Body of pancreas (tissue), 4 donors: ENCODE data around the gene RNF213. TPM values are rescaled to one million over a fixed set of nuclear protein-coding genes. Genes with fewer than 3 reads are reported as not detected.
A peak's percentile ranks its signal among the peaks of the same experiment; 100 is the strongest.

Source experiments
- ATAC-seq: fragments of 150-250 bp; one replicate; pipeline ENCODE4 v1.9.1; 2016
- DNase-seq, 4 donors: peaks; one replicate each; pipeline ENCODE4 v3.0.0-alpha.2; 2019
- H3K27ac ChIP-seq, 4 donors: fragments of 200-600 bp; sonication (generic); 1 replicate in 3 of 4; 2 replicates in 1 of 4; pipeline versions ENCODE4 v1.5.1 to v1.6.1; 2016 to 2019; ENCODE audit warnings: mild to moderate bottlenecking in 1 of 4, mixed read lengths in 1 of 4, moderate library complexity in 1 of 4
- H3K27me3 ChIP-seq, 2 donors: fragments of 200-600 bp; sonication (generic); one replicate each; pipeline ENCODE4 v1.6.0; 2016; ENCODE audit warnings: mild to moderate bottlenecking in 1 of 2
- H3K36me3 ChIP-seq, 2 donors: fragments of 200-600 bp; sonication (generic); replicated peaks in 1 of 2; 2 replicates each; pipeline ENCODE4 v1.5.1; 2016; ENCODE audit warnings: low read depth in 2 of 2; ENCODE audit not compliant: insufficient read depth in 1 of 2
- H3K4me1 ChIP-seq: fragments of 200-600 bp; sonication (generic); one replicate; pipeline ENCODE4 v1.6.0; 2016
- H3K4me3 ChIP-seq, 2 donors: fragments of 200-600 bp; sonication (generic); 1 replicate in 1 of 2; 2 replicates in 1 of 2; pipeline ENCODE4 v1.5.1; 2016 to 2019
- H3K9me3 ChIP-seq, 3 donors: fragments of 200-600 bp; sonication (generic); 1 replicate in 2 of 3; 2 replicates in 1 of 3; pipeline ENCODE4 v1.5.1; 2016
- POLR2A ChIP-seq, 3 donors: fragments of 450-650 bp; IDR thresholded peaks; one replicate each; pipeline ENCODE4 v1.6.1; 2016; ENCODE audit warnings: antibody characterized with exemption in 3 of 3, mild to moderate bottlenecking in 2 of 3
- WGBS, 2 donors: methylation state at CpG; one replicate each; pipeline ENCODE4 v1.1.5; 2017; 5-methylcytosine and 5-hydroxymethylcytosine counted together
- intact Hi-C: fragments of 100-400 bp; cut with DNase I; formaldehyde crosslinking; loops from one replicate; pipeline ENCODE4 v1.15.1; 2023
- total RNA-seq, 2 donors: library from RNA; depleted of rRNA; stranded (reverse); fragments of >200 nt; gene quantifications; one replicate each; pipeline ENCODE4 v1.1.0, GENCODE V29; 2016
- TF ChIP-seq, protein P1 (sequence below), 7 experiments: fragments of 450-650 bp in 4 of 7; fragments of 200-600 bp in 3 of 7; sonication (generic) in 3 of 7; IDR thresholded peaks; one replicate each; pipeline ENCODE4 v1.5.1; 2016 to 2019; ENCODE audit warnings: antibody characterized with exemption in 7 of 7

Gene RNF213
- total RNA-seq, 2 donors from 2014 or later, result 60.7 to 69.5 TPM

DNA sequence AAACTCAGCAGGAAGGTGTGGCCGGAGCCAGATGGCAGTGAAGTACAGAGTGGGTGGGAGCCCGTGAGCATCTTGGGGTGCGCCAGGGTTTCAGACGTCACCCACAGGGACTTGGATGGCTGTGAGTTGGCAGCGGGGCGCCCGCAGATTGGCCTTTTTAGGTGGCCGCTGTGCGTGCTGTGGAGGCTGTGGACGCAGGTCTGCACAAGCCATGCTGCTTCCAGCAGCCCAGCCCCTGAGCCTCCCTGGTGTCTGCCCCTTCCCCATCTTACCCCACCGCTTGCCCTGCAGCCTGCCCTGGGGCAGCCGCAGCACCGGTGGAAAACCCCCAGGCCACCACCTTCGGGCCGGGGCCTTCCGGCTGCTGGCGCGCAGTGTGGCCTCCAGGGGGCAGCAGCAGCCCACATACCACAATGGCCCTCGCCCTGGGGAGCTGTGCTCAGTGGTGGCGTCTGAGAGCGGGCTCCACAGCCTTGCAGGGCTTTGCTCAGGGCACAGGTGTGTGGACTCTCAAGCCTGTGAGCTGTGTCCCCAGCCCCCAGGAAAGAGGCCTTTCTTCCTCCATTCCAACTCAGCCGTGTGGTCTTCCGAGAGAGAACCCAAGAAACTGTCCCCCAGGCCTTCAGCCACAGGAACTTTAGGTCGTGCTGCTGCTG lies 166.1 kb downstream of the RNF213 start:
- intact Hi-C loops, result loop anchor here (5.0 to 10.0 kb wide), 2 partner anchors 146 to 678 kb away; no protein-coding TSS in a partner anchor
- Histone ChIP-seq H3K36me3 (no peaks in the 10 kb centered on the region), H3K4me3 (no peak overlapping the region), H3K27ac (no peak overlapping the region), H3K4me1 (peaks cover 8% of the 10 kb centered on the region), H3K9me3 (no peaks in the 10 kb centered on the region), H3K27me3 (no peaks in the 10 kb centered on the region)
- DNase-seq (peak; percentile 81 to 90 (median 82)), ATAC-seq (peak; percentile 86)
- TF ChIP-seq, protein P1, sequence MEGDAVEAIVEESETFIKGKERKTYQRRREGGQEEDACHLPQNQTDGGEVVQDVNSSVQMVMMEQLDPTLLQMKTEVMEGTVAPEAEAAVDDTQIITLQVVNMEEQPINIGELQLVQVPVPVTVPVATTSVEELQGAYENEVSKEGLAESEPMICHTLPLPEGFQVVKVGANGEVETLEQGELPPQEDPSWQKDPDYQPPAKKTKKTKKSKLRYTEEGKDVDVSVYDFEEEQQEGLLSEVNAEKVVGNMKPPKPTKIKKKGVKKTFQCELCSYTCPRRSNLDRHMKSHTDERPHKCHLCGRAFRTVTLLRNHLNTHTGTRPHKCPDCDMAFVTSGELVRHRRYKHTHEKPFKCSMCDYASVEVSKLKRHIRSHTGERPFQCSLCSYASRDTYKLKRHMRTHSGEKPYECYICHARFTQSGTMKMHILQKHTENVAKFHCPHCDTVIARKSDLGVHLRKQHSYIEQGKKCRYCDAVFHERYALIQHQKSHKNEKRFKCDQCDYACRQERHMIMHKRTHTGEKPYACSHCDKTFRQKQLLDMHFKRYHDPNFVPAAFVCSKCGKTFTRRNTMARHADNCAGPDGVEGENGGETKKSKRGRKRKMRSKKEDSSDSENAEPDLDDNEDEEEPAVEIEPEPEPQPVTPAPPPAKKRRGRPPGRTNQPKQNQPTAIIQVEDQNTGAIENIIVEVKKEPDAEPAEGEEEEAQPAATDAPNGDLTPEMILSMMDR (IDR thresholded peaks at IDR 0.05), result peak; percentile 96 to 99 (median 97)
- no peak for TF ChIP-seq POLR2A (IDR thresholded peaks at IDR 0.05)
- 32 to 52% methylated on average over 14 to 24 of the region's 24 CpGs for WGBS, 2 donors

DNA sequence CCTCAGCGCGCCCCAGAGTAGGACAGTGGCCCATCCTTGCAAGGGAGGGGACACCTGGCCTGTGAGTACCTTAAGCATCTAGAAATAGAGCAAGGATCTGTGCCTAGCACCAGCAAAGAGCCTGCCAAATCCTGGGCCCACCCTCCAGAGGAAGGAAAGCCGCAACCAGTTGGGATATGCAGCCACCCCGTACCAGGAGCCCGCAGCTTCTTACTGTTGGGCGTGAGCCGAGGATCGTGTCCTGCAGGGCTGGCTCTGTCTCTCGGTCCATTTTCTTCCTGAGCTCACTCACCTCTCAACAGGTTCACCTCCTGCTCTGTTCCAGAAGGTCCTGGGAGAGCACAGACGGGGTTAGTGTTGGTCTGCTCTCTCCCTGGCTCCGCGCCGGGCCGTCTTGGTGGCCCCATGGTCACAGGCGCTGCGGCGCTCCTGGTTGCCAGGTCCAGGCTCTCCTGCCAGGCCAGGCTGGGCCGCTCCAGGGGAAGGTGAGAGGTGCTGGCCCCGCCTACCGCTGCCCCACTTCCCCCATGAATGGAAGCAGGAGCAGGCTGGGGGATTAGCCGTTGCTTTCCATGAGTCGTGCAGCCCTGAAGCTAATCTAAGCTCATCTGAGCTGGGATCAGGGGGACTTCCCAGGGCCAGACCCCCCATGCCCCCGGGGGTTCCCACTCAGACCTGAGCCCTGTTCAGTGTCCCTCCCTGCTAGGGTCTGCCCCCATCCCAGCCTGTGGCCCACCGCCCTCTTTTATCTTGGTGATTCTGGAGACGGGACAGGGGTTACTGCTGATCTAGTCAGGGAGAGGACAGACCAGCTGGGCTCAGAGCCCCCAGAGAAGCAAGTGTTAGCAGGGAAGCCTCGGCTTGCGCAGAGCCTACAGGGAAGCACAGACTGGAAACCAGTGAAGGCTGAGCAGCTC lies 167.0 kb downstream of the RNF213 start:
- 83 to 94% methylated on average over 20 to 26 of the region's 27 CpGs for WGBS, 2 donors
- intact Hi-C loops, result loop anchor here (5.0 to 10.0 kb wide), 2 partner anchors 145 to 677 kb away; no protein-coding TSS in a partner anchor
- H3K36me3 ChIP-seq, result no peaks in the 10 kb centered on the region
- no peak overlapping the region for H3K4me3 ChIP-seq
- H3K4me1 ChIP-seq, result peaks cover 10% of the 10 kb centered on the region
- no peaks in the 10 kb centered on the region for H3K9me3 ChIP-seq
- ATAC-seq, result no peak
- no peaks in the 10 kb centered on the region for H3K27me3 ChIP-seq
- no peak overlapping the region for H3K27ac ChIP-seq
- TF ChIP-seq POLR2A (IDR thresholded peaks at IDR 0.05), result no peak
- TF ChIP-seq, protein P1 (IDR thresholded peaks at IDR 0.05), result no peak
- no peak for DNase-seq

DNA sequence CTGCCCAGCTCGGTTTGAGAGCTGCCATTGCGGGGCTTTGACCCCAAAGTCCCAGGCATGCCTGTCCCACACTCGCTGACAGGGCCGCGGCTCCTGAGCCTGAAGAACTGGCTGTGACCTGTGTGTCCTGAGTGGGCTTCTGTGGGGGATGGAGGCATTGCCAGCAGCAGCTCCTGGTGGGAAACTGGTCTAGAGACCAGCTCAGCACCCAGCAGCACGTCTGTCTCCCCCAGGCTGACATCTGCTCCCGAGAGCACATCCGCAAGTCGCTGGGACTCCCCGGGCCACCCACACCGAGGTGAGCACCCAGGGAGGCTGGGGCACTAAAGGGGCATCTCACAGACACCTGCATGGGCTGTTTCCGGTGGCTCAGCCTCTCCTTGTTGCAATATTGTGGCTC lies 167.7 kb downstream of the RNF213 start:
- DNase-seq, result no peak
- intact Hi-C loops, result loop anchor here (5.0 to 10.0 kb wide), 2 partner anchors 144 to 676 kb away; no protein-coding TSS in a partner anchor
- no peaks in the 10 kb centered on the region for H3K27me3 ChIP-seq
- H3K4me1 ChIP-seq, result peaks cover 15% of the 10 kb centered on the region
- no peaks in the 10 kb centered on the region for H3K36me3 ChIP-seq
- no peak for ATAC-seq
- WGBS, 2 donors, result 75 to 79% methylated on average over 1 to 7 of the region's 12 CpGs
- H3K4me3 ChIP-seq, result no peak overlapping the region
- no peak overlapping the region for H3K27ac ChIP-seq
- H3K9me3 ChIP-seq, result no peaks in the 10 kb centered on the region
- TF ChIP-seq, protein P1 (IDR thresholded peaks at IDR 0.05), result no peak
- no peak for TF ChIP-seq POLR2A (IDR thresholded peaks at IDR 0.05)

DNA sequence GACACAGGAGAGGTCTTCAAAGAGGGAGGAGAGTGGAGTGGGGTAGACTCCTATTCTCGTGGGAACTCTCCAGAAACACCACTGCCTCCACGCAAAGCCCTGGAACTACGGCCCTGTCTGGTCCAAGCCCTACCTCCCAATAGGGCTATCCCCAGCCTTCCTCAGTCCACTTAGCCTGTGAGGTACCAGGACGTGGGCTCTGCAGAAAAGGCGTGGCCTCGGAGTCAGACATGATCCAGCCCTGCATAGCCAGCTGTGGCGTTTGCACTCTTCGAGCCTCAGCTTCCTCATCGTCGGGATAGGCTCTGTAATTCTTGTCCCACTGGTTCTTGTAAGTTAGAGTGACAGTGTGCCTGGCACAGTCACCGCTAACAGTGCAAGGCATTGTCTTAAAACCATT lies 168.1 kb downstream of the RNF213 start:
- DNase-seq, result no peak
- no peaks in the 10 kb centered on the region for H3K27me3 ChIP-seq

More for the DNA sequence above, 168.1 kb downstream of the RNF213 start:
- intact Hi-C loops, result loop anchor here (5.0 to 10.0 kb wide), 2 partner anchors 144 to 676 kb away; no protein-coding TSS in a partner anchor
- Histone ChIP-seq H3K27ac (no peak overlapping the region), H3K4me1 (peaks cover 15% of the 10 kb centered on the region), H3K4me3 (no peak overlapping the region), H3K9me3 (no peaks in the 10 kb centered on the region), H3K36me3 (no peaks in the 10 kb centered on the region)
- no peak for ATAC-seq
- WGBS, 2 donors, result 83 to 86% methylated on average over 11 of the region's 11 CpGs
- no peak for TF ChIP-seq POLR2A (IDR thresholded peaks at IDR 0.05)
- TF ChIP-seq, protein P1 (IDR thresholded peaks at IDR 0.05), result no peak
